H9 (cell line): ENCODE results near the gene CHST1. TPM values are rescaled to one million over a fixed set of nuclear protein-coding genes. Genes with fewer than 3 reads are reported as not detected.

Source experiments
- DNase-seq: peaks from one replicate; pipeline ENCODE4 v3.0.0-alpha.2; 2017
- H2AFZ ChIP-seq: one replicate; pipeline ENCODE4 v1.6.1; 2013; ENCODE audit warnings: mild to moderate bottlenecking, low read length, control low read depth, moderate library complexity
- H2AK5ac ChIP-seq: 2 replicates; pipeline ENCODE4 v1.6.1; 2013; ENCODE audit warnings: low read length, control low read depth, mixed read lengths; ENCODE audit not compliant: insufficient read length
- H2BK120ac ChIP-seq: one replicate; pipeline ENCODE4 v1.6.1; 2013; ENCODE audit warnings: low read depth, mild to moderate bottlenecking, low read length, control low read depth, inconsistent platforms; ENCODE audit not compliant: poor library complexity, severe bottlenecking
- H2BK12ac ChIP-seq: 2 replicates; pipeline ENCODE4 v1.6.1; 2013; ENCODE audit warnings: low read length, control low read depth, mixed read lengths, low read depth; ENCODE audit not compliant: insufficient read length
- H2BK15ac ChIP-seq: 2 replicates; pipeline ENCODE4 v1.6.1; 2013; ENCODE audit warnings: low read depth, low read length, control low read depth
- H2BK20ac ChIP-seq: one replicate; pipeline ENCODE4 v1.6.1; 2013; ENCODE audit warnings: low read depth, mild to moderate bottlenecking, low read length, control low read depth, inconsistent platforms; ENCODE audit not compliant: poor library complexity, severe bottlenecking
- H2BK5ac ChIP-seq: 2 replicates; pipeline ENCODE4 v1.6.1; 2013; ENCODE audit warnings: low read length, control low read depth, mixed read lengths; ENCODE audit not compliant: insufficient read length
- H3K14ac ChIP-seq: 2 replicates; pipeline ENCODE4 v1.6.1; 2013; ENCODE audit warnings: low read length, control low read depth; ENCODE audit not compliant: insufficient read depth
- H3K18ac ChIP-seq: 2 replicates; pipeline ENCODE4 v1.6.1; 2013; ENCODE audit warnings: low read depth, mild to moderate bottlenecking, mixed read lengths, low read length, control low read depth; ENCODE audit not compliant: insufficient read length
- H3K23ac ChIP-seq: 2 replicates; pipeline ENCODE4 v1.6.1; 2013; ENCODE audit warnings: low read length, control low read depth, mixed read lengths, low read depth; ENCODE audit not compliant: insufficient read length
- H3K23me2 ChIP-seq: 2 replicates; pipeline ENCODE4 v1.6.1; 2013; ENCODE audit warnings: low read depth, mild to moderate bottlenecking, mixed read lengths, low read length, control low read depth; ENCODE audit not compliant: insufficient read length, poor library complexity, severe bottlenecking
- H3K27ac ChIP-seq: 2 replicates; pipeline ENCODE4 v1.5.1; 2013; ENCODE audit warnings: low read length, control low read depth, mixed read lengths, low read depth; ENCODE audit not compliant: insufficient read length
- H3K27me3 ChIP-seq: 2 replicates; pipeline ENCODE4 v1.6.1; 2013; ENCODE audit warnings: low read length, control low read depth, inconsistent platforms; ENCODE audit not compliant: insufficient read depth
- H3K4ac ChIP-seq: 2 replicates; pipeline ENCODE4 v1.6.1; 2013; ENCODE audit warnings: low read depth, mild to moderate bottlenecking, control low read depth, inconsistent platforms, low read length, moderate library complexity
- H3K4me1 ChIP-seq: 2 replicates; pipeline ENCODE4 v1.6.1; 2013; ENCODE audit warnings: low read length, control low read depth, inconsistent platforms; ENCODE audit not compliant: insufficient read depth
- H3K4me2 ChIP-seq: 2 replicates; pipeline ENCODE4 v1.6.1; 2013; ENCODE audit warnings: low read length, control low read depth, mixed read lengths; ENCODE audit not compliant: insufficient read length, insufficient read depth
- H3K56ac ChIP-seq: 2 replicates; pipeline ENCODE4 v1.6.1; 2013; ENCODE audit warnings: low read depth, mild to moderate bottlenecking, mixed read lengths, low read length, control low read depth; ENCODE audit not compliant: insufficient read length
- H3K79me1 ChIP-seq: 2 replicates; pipeline ENCODE4 v1.6.1; 2013; ENCODE audit warnings: low read depth, mild to moderate bottlenecking, moderate library complexity, low read length, control low read depth, inconsistent platforms; ENCODE audit not compliant: insufficient read depth, poor library complexity, severe bottlenecking
- H3K79me2 ChIP-seq: 2 replicates; pipeline ENCODE4 v1.6.1; 2013; ENCODE audit warnings: low read length, control low read depth, inconsistent platforms; ENCODE audit not compliant: insufficient read depth
- H3K9ac ChIP-seq: 2 replicates; pipeline ENCODE4 v1.6.1; 2013; ENCODE audit warnings: low read length, control low read depth, mixed read lengths; ENCODE audit not compliant: insufficient read length; ENCODE audit errors: extremely low read depth
- H3K9me3 ChIP-seq: one replicate; pipeline ENCODE4 v1.6.1; 2013; ENCODE audit warnings: low read depth, low read length, inconsistent platforms; ENCODE audit not compliant: control insufficient read depth
- H3T11ph ChIP-seq: one replicate; pipeline ENCODE4 v1.6.1; 2013; ENCODE audit warnings: mild to moderate bottlenecking, low read length, control low read depth, inconsistent platforms
- H4K20me1 ChIP-seq: one replicate; pipeline ENCODE4 v1.6.1; 2013; ENCODE audit not compliant: control insufficient read depth, insufficient read length, insufficient read depth
- H4K5ac ChIP-seq: 2 replicates; pipeline ENCODE4 v1.6.1; 2013; ENCODE audit warnings: low read depth, mild to moderate bottlenecking, mixed read lengths, low read length, control low read depth; ENCODE audit not compliant: insufficient read length
- H4K8ac ChIP-seq: replicated peaks from 2 replicates; pipeline ENCODE4 v1.6.1; 2013; ENCODE audit warnings: low read length, control low read depth, mixed read lengths, low read depth; ENCODE audit not compliant: insufficient read length
- H4K91ac ChIP-seq: 2 replicates; pipeline ENCODE4 v1.6.1; 2013; ENCODE audit warnings: low read depth, mild to moderate bottlenecking, moderate library complexity, mixed read lengths, low read length, control low read depth; ENCODE audit not compliant: insufficient read length
- H3K27ac Mint-ChIP-seq, 3 experiments: 2 replicates in 2 of 3; 3 replicates in 1 of 3; pipeline ENCODE4 v1.8.0; 2020 to 2021; ENCODE audit warnings: mixed read lengths in 3 of 3, mild to moderate bottlenecking in 1 of 3, moderate library complexity in 1 of 3
- H3K27me3 Mint-ChIP-seq: 2 replicates; pipeline ENCODE4 v1.8.0; 2021; ENCODE audit warnings: low read depth, mild to moderate bottlenecking, moderate library complexity, mixed read lengths
- H3K36me3 Mint-ChIP-seq, 3 experiments: 2 replicates in 2 of 3; 3 replicates in 1 of 3; pipeline ENCODE4 v1.8.0; 2020 to 2021; ENCODE audit warnings: low read depth in 3 of 3, mixed read lengths in 3 of 3; ENCODE audit not compliant: insufficient read depth in 1 of 3
- H3K4me1 Mint-ChIP-seq, 2 experiments: 2 replicates each; pipeline ENCODE4 v1.8.0; 2020; ENCODE audit warnings: mixed read lengths in 2 of 2
- H3K4me3 Mint-ChIP-seq, 2 experiments: 2 replicates in 1 of 2; 3 replicates in 1 of 2; pipeline ENCODE4 v1.8.0; 2020 to 2021; ENCODE audit warnings: mild to moderate bottlenecking in 2 of 2, mixed read lengths in 2 of 2, moderate library complexity in 1 of 2
- H3K9me3 Mint-ChIP-seq, 2 experiments: 2 replicates in 1 of 2; 3 replicates in 1 of 2; pipeline ENCODE4 v1.8.0; 2020; ENCODE audit warnings: mild to moderate bottlenecking in 2 of 2, mixed read lengths in 2 of 2, moderate library complexity in 1 of 2
- CTCF ChIP-seq: fragments of 200-600 bp; sonication (generic); conservative IDR thresholded peaks from 3 replicates; pipeline ENCODE4 v1.8.0; 2021; ENCODE audit warnings: antibody characterized with exemption, mild to moderate bottlenecking
- WGBS: extraction: QIAGEN DNeasy Blood & Tissue Kit; methylation state at CpG from one replicate; pipeline ENCODE4 v1.1.7; 2013; ENCODE audit warnings: missing lambda C conversion rate, low lambda C conversion rate, mixed read lengths; ENCODE audit not compliant: insufficient read length; ENCODE audit errors: extremely low coverage; 5-methylcytosine and 5-hydroxymethylcytosine counted together
- total RNA-seq: library from RNA; stranded (reverse); gene quantifications from 2 replicates; pipeline ENCODE4 v1.2.1, GENCODE V29; 2021

Gene CHST1
- total RNA-seq, 1 experiment from 2014 or later, result 0.57 TPM

- DNase-seq, result no peak
- Histone ChIP-seq H3K14ac (no peak overlapping the region), H2AFZ (no peak overlapping the region), H3K4ac (no peak overlapping the region), H2BK15ac (no peak overlapping the region), H4K8ac (no peak overlapping the region), H3K56ac (no peak overlapping the region), H3K4me2 (no peak overlapping the region), H3K23ac (no peak overlapping the region), H3K27ac (no peak overlapping the region), H4K20me1 (peaks cover 3% of the 10 kb centered on the region), H4K5ac (no peak overlapping the region), H3K27me3 (peaks cover 17% of the 10 kb centered on the region; the same call in 1 of the 2 replicates), H4K91ac (no peak overlapping the region), H3K9me3 (no peaks in the 10 kb centered on the region), H3K23me2 (peaks cover 10% of the 10 kb centered on the region), H3K79me2 (no peaks in the 10 kb centered on the region), H3K9ac (no peak overlapping the region), H2BK120ac (no peak overlapping the region), H2AK5ac (no peak overlapping the region), H2BK12ac (no peak overlapping the region), H2BK5ac (no peak overlapping the region), H3K18ac (no peak overlapping the region), H3T11ph (no peak overlapping the region), H3K79me1 (no peaks in the 10 kb centered on the region), H3K4me1 (no peaks in the 10 kb centered on the region; the same call in 1 of the 2 replicates), H2BK20ac (no peak overlapping the region)
- WGBS, result no CpG with 5 or more reads among the region's 5 CpGs
- Mint-ChIP-seq H3K36me3 (no peaks in the 10 kb centered on the region), H3K9me3 (no peaks in the 10 kb centered on the region; a peak in 1 of 5 replicates), H3K27me3 (peaks cover 57% of the 10 kb centered on the region), H3K4me1 (peaks cover 16 to 22% of the 10 kb centered on the region in 2 experiments), H3K4me3 (no peak overlapping the region), H3K27ac (no peak overlapping the region)
- no peak for TF ChIP-seq CTCF
Measured at GRCh38 chr11:45667929-45668680, 2.7 kb upstream of the CHST1 start.
